Measurements from ENCODE around the gene UNC79. TPM values are rescaled to one million over a fixed set of nuclear protein-coding genes. Genes with fewer than 3 reads are reported as not detected.

Gene UNC79
- polyA plus RNA-seq, 6 donors from 2014 or later = 0.03 TPM; not detected in 4

DNA sequence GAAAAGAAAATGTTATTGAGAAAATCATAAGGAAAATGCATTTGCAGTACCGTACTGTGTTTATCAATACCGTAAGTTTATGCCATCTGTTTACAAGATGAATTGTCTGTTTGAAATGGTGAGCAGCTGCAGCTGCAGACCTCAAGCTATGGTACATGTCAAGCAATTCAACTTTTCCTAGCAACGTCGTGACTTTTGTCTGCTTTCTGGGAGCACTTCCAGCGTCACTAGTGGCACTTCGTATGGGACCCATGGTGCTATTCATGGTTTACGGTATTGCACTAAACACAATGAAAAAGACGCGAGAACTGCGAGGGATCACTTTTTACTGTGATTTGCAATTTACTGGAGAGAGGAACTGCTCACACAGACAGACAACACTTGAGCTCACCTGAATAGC lies 160.8 kb downstream of the UNC79 start:
- H3K27ac Mint-ChIP-seq = no peak overlapping the region
- no peak for ATAC-seq (ENCODE audit: low read depth in 2 of 2)
- no peaks in the 10 kb centered on the region for H3K36me3 Mint-ChIP-seq
- H3K4me1 Mint-ChIP-seq = no peaks in the 10 kb centered on the region
- H3K27me3 Mint-ChIP-seq = peaks cover 26 to 45% (median 41%) of the 10 kb centered on the region in 3 donors
- DNase-seq = no peak
- peaks cover 0 to 8% (median 0%) of the 10 kb centered on the region in 7 donors for H3K9me3 Mint-ChIP-seq
- no peak overlapping the region for H3K4me3 Mint-ChIP-seq

DNA sequence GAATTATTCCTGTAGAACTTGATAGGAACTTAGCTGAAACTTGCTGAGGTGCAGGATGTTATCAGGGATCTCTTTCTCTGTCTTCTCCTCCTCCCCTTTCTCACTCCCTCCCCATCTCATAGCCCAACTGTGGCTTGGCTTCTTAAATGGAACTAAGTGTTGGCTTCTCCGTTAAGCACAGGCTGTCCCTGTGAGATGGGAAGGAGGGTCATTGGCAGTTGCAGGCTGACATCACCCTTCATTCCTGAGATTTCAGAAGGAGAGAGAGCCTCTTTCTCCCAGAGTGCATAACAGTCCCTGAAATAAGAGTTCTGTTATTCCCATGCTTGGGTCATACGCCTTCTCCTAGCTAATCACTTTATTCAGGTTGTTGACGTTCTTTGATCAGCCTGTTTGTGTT lies 162.0 kb downstream of the UNC79 start:
- Mint-ChIP-seq H3K27ac (no peak overlapping the region), H3K27me3 (peaks cover 22 to 41% (median 37%) of the 10 kb centered on the region in 3 donors), H3K9me3 (peaks cover 0 to 8% (median 0%) of the 10 kb centered on the region in 7 donors), H3K4me3 (no peak overlapping the region), H3K4me1 (no peaks in the 10 kb centered on the region), H3K36me3 (no peaks in the 10 kb centered on the region)
- DNase-seq = no peak
- no peak for ATAC-seq (ENCODE audit: low read depth in 2 of 2)

DNA sequence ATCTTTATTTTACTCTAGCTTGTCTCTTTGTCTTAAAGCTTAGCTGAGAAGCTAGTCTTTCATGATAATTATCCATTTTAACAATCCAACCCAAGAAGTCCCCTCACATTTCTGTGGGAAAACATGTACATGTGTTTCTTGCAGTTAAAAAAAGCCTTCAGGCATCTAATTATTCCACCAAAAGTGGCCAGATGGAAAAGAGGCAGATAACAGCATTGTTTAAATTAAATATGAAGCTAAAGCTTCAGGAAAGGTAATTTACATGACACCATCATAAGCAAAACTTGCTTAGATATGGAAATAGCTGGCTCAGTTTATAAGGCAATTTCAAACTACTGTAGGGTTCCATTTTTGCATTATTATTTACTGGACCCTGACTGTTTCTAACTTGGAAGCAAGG lies 175.4 kb downstream of the UNC79 start:
- no peak for DNase-seq
- H3K27me3 Mint-ChIP-seq = peaks cover 18 to 31% (median 24%) of the 10 kb centered on the region in 3 donors
- no peak for ATAC-seq (ENCODE audit: low read depth in 2 of 2)
- no peak overlapping the region for H3K4me3 Mint-ChIP-seq
- no peaks in the 10 kb centered on the region for H3K36me3 Mint-ChIP-seq
- peak overlapping the region in 1 of 6 donors; percentile 11 for H3K27ac Mint-ChIP-seq
- H3K9me3 Mint-ChIP-seq = peaks cover 0 to 17% (median 5%) of the 10 kb centered on the region in 7 donors
- H3K4me1 Mint-ChIP-seq = no peaks in the 10 kb centered on the region

DNA sequence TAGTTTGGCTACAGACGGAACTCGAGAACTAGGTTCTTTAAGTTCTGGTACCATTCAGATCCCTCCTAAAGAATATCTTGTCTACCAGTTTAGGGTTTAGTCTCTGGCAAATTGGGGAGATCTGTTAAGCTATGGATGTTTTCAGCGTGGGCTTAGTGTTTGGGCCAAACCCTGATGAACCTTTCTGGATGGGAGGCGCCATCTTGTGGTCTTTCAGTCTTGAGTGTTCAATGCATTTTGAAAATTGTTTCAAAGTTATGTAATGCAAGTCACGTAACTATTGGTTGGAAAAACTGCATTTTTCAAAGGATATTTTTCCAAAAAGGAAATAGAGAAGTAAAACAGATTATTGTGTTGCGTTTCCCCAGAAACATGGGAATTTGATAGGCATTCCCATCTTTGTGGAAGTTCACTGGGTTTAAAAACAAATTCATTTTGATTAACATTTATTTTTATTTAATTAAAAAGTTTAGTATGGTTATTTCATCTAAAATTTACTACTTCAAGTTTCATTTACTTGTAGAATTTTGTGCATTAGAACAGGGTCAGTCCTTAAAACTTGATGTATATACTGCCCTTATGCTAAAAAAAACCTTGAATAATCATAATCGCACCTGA lies 188.5 kb downstream of the UNC79 start:
- H3K4me1 Mint-ChIP-seq = no peaks in the 10 kb centered on the region
- ATAC-seq (ENCODE audit: low read depth in 2 of 2) (no peak), DNase-seq (peak; percentile 15)
- peaks cover 0 to 6% (median under 1%) of the 10 kb centered on the region in 3 donors for H3K27me3 Mint-ChIP-seq
- no peak overlapping the region for H3K4me3 Mint-ChIP-seq
- H3K27ac Mint-ChIP-seq = peak overlapping the region in 1 of 6 donors; percentile 21
- H3K36me3 Mint-ChIP-seq = no peaks in the 10 kb centered on the region
- H3K9me3 Mint-ChIP-seq = no peaks in the 10 kb centered on the region

DNA sequence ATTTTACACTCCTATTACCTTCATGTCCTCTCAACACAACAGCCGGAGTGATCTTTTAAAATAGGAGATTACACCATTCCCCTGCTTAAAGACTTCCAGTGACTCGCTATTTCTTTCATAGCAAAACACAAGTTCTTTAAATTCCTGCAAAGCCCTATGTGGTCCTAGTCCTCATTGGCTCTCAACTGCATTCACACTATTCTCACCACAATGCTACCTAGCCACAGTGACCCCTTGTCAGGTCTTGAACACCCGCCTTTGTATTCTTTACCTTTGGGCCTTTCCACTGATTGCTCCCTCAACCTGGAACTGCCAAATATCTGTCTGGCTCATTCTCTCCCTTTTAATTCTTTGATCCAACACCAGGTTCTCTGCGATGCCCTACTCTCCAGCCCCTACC lies 197.3 kb downstream of the UNC79 start:
- H3K27ac Mint-ChIP-seq = no peak overlapping the region
- peaks cover 28 to 38% (median 32%) of the 10 kb centered on the region in 3 donors for H3K27me3 Mint-ChIP-seq
- H3K9me3 Mint-ChIP-seq = no peaks in the 10 kb centered on the region
- no peak for ATAC-seq (ENCODE audit: low read depth in 2 of 2)
- no peaks in the 10 kb centered on the region for H3K36me3 Mint-ChIP-seq
- H3K4me1 Mint-ChIP-seq = no peaks in the 10 kb centered on the region
- no peak for DNase-seq
- H3K4me3 Mint-ChIP-seq = no peak overlapping the region

DNA sequence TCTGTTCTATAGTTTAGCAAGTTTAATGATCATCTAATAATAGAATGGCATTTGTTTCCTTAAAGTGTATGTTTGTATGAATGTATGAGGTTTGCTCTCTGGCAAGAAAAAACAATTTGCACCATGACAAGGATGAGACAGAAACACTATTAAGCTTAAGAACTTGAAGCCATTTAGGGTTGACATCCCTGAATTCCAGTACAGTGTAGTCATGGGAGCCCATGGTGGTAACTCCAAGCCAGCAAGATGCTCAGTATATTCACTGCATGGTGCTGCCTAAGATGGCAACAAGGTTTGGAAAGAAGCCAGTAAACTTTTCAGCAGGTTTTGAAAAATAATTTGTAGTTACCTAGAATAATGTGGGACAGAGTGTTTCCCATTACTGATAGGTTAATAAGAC lies 198.9 kb downstream of the UNC79 start:
- Mint-ChIP-seq H3K27me3 (peaks cover 29 to 34% (median 31%) of the 10 kb centered on the region in 3 donors), H3K4me3 (no peak overlapping the region), H3K27ac (no peak overlapping the region), H3K4me1 (no peaks in the 10 kb centered on the region), H3K9me3 (no peaks in the 10 kb centered on the region), H3K36me3 (no peaks in the 10 kb centered on the region)
- ATAC-seq (ENCODE audit: low read depth in 2 of 2) = no peak
- DNase-seq = no peak

DNA sequence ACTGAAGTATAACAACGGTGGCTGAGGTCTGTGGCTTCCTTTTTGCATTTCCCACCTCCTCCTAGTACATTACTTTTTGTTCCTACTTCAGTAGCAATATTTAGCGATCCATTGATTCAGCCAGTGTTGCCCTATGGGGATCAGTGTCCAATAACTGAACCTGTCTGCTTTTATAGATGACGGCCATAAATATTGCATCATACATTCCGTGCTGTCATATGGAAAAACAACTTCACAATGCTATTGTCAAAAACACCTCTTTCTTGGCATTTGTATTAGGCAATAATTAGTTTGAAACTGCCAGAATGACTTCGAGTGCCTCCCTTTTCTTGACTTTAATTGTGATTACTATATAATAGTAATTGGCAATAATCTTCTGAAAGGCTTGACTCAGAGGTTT lies 208.1 kb downstream of the UNC79 start:
- H3K4me3 Mint-ChIP-seq = no peak overlapping the region
- peaks cover 34 to 66% (median 47%) of the 10 kb centered on the region in 3 donors for H3K27me3 Mint-ChIP-seq
- ATAC-seq (ENCODE audit: low read depth in 2 of 2) (no peak), DNase-seq (no peak)
- peaks cover 0 to 4% (median 0%) of the 10 kb centered on the region in 7 donors for H3K9me3 Mint-ChIP-seq
- H3K36me3 Mint-ChIP-seq = no peaks in the 10 kb centered on the region
- peaks cover 0 to 5% (median 0%) of the 10 kb centered on the region in 3 donors for H3K4me1 Mint-ChIP-seq
- H3K27ac Mint-ChIP-seq = no peak overlapping the region

DNA sequence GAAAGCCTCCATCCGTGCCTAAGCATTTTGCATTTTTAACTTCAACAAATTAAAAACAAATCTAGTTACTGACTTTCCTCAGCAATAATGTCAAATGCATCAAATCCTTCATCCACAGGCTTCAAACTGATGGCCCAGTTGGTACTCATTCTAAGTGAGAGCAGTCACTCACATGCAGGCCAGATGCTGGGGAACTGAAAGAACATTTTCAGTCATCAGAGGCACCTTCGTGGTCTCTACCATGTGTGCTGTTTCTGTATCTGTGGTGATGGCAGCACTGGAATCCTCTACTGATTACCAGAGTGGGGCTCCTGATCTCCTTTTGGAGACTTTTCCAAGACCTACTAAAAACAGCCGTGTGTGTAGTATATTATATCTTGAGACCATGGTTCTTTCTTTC lies 212.4 kb downstream of the UNC79 start:
- no peaks in the 10 kb centered on the region for H3K4me1 Mint-ChIP-seq
- DNase-seq (no peak), ATAC-seq (ENCODE audit: low read depth in 2 of 2) (no peak)
- no peak overlapping the region for H3K27ac Mint-ChIP-seq
- H3K36me3 Mint-ChIP-seq = no peaks in the 10 kb centered on the region
- no peak overlapping the region for H3K4me3 Mint-ChIP-seq
- H3K9me3 Mint-ChIP-seq = peaks cover 0 to 4% (median 2%) of the 10 kb centered on the region in 7 donors
- peaks cover 46 to 57% (median 47%) of the 10 kb centered on the region in 3 donors for H3K27me3 Mint-ChIP-seq

DNA sequence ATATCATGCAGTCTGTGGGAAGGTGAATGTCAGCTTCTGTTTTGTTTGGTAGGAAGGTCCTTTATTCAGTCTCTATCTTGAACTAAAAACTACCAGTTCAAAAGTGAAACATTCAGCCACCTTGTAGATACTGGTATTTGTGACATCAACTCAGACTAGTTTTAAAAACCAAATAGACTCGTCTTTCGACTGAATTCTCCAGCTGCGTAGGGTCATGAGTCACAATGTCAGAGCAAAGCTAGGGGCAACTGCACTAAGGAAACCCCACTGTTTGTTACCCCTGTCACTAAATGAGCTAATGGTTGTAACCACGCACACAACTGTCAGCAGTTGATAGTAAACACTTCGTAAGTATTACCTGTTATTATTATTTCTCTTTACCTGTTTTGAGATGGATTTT lies 212.9 kb downstream of the UNC79 start:
- no peak for DNase-seq
- H3K36me3 Mint-ChIP-seq = no peaks in the 10 kb centered on the region
- H3K27ac Mint-ChIP-seq = no peak overlapping the region
- peaks cover 0 to 5% (median 2%) of the 10 kb centered on the region in 7 donors for H3K9me3 Mint-ChIP-seq
- H3K27me3 Mint-ChIP-seq = peaks cover 46 to 53% (median 47%) of the 10 kb centered on the region in 3 donors
- no peak overlapping the region for H3K4me3 Mint-ChIP-seq
- no peaks in the 10 kb centered on the region for H3K4me1 Mint-ChIP-seq
- no peak for ATAC-seq (ENCODE audit: low read depth in 2 of 2)

DNA sequence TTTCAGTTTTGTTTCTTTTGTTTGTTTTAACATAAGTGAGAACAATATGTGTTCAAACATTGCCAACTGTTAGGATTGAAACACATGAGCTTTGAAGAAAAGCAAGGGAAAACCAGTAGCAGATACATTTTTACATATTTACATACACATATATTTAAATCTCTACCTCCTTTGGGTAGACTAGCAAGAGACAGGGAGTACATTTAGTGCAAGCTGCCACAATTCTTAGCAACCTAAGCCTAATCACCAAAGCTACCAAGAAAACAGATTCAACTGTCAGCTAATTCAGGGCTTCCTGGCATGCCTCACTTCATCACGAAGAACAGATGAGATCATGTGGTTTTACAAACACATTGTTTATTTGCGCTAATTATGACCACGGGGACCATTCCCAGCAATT lies 214.5 kb downstream of the UNC79 start:
- H3K4me3 Mint-ChIP-seq = no peak overlapping the region
- ATAC-seq (ENCODE audit: low read depth in 2 of 2) = no peak
- no peaks in the 10 kb centered on the region for H3K4me1 Mint-ChIP-seq
- DNase-seq = no peak
- H3K27ac Mint-ChIP-seq = no peak overlapping the region
- H3K9me3 Mint-ChIP-seq = peaks cover 0 to 5% (median 2%) of the 10 kb centered on the region in 7 donors
- H3K36me3 Mint-ChIP-seq = no peaks in the 10 kb centered on the region
- H3K27me3 Mint-ChIP-seq = peaks cover 34 to 48% (median 37%) of the 10 kb centered on the region in 3 donors

DNA sequence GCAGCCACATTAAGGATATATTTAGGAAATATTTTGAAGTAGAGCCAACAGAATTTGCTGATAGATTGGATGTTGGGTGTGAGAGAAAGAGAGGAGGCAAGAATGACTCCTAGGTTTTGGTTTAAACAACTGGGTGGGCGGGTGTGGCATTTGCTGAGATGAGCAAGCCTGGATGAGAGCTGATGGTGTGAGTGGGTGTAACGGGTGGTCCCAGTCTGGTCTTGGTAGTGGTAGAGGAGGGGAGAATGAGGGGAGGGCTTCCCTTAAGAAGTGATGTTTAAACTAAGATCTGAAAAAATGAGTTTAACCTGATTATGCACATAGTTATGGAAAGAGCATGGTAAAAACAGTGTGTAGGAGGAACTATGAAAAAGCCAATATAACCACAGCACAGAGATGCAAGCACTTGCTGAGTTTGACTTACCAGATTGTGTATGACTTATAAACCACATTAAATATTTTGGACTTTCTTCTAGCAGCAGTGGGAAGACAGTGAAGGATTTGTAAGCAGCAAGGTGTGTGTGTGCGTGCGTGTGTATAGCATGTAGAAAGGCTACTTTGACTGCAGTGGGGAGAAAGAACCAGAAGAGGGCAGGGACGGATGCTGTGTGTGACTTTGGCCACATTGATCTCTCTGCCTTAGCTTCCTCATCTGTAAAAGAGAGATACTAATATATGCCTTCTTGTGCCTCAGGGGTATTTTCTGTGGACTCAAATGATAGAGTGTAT lies 217.9 kb downstream of the UNC79 start:
- Mint-ChIP-seq H3K9me3 (peaks cover 0 to 5% (median 1%) of the 10 kb centered on the region in 7 donors), H3K4me3 (no peak overlapping the region), H3K27ac (no peak overlapping the region), H3K4me1 (no peaks in the 10 kb centered on the region), H3K36me3 (no peaks in the 10 kb centered on the region), H3K27me3 (peaks cover 29 to 34% (median 32%) of the 10 kb centered on the region in 3 donors)
- no peak for ATAC-seq (ENCODE audit: low read depth in 2 of 2)
- no peak for DNase-seq

DNA sequence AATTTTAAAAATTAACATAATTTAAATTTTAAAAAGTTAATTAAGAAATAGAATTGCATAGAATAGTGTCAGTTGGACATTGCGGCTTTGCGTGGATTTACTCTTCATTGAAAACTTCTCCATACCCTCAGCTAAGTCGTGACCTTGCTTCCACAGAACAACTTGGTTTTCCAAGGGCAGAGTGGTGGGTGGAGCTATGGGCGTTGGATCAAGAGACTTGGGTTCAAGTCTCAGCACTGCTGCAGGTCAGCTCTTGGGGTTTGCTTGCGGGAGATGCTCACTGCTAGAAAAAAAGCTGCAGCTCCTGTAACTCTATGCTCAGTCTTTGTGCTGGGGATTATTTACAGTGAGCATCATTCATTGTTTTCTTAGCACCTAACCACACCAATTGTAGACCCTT lies 223.9 kb downstream of the UNC79 start:
- H3K4me1 Mint-ChIP-seq = no peaks in the 10 kb centered on the region
- H3K9me3 Mint-ChIP-seq = peaks cover 0 to 4% (median 0%) of the 10 kb centered on the region in 7 donors
- DNase-seq = no peak
- H3K27me3 Mint-ChIP-seq = peaks cover 22 to 25% (median 24%) of the 10 kb centered on the region in 3 donors
- H3K4me3 Mint-ChIP-seq = no peak overlapping the region
- ATAC-seq (ENCODE audit: low read depth in 2 of 2) = no peak
- H3K27ac Mint-ChIP-seq = no peak overlapping the region
- H3K36me3 Mint-ChIP-seq = no peaks in the 10 kb centered on the region

DNA sequence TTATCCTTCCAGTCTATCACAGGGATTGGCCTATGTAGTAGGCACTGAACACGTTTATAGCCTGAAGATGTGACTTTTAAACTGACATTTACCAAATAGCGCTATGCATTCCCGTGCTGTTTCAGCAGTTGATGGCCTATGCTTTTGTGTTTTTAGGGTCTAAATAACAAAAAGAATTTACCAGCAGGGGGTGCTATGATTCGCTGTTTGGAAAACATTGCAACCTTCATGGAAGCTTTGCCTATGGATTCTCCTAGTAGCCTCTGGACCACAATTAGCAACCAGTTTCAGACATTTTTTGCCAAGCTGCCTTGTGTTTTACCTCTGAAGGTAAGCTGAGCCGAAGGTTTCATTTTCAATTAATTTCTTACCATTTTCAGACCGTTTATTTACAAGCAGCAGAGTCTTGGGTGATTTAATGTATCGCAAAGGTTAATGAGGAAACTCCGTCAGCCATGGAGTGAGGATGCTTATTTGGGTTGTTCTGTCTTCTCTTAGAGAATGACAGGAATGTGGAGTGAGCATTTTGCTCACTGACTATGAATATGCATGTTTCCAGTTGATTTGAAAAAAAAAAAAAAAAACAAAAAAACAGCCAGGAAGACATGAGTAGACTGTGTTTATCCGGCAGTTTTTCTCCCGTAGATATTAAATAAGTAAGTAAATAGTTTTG lies 224.5 kb downstream of the UNC79 start:
- Mint-ChIP-seq H3K36me3 (no peaks in the 10 kb centered on the region), H3K27me3 (peaks cover 20 to 28% (median 25%) of the 10 kb centered on the region in 3 donors), H3K4me3 (no peak overlapping the region), H3K4me1 (no peaks in the 10 kb centered on the region), H3K27ac (no peak overlapping the region), H3K9me3 (peaks cover 0 to 4% (median 0%) of the 10 kb centered on the region in 7 donors)
- ATAC-seq (ENCODE audit: low read depth in 2 of 2) (no peak), DNase-seq (no peak)

Data from naive B cell (primary cell).